ENCODE results near the gene TMEM167A. TPM values are rescaled to one million over a fixed set of nuclear protein-coding genes. Genes with fewer than 3 reads are reported as not detected.

The TMEM167A gene
- total RNA-seq, 1 donor from 2014 or later: 49.1 TPM

DNA sequence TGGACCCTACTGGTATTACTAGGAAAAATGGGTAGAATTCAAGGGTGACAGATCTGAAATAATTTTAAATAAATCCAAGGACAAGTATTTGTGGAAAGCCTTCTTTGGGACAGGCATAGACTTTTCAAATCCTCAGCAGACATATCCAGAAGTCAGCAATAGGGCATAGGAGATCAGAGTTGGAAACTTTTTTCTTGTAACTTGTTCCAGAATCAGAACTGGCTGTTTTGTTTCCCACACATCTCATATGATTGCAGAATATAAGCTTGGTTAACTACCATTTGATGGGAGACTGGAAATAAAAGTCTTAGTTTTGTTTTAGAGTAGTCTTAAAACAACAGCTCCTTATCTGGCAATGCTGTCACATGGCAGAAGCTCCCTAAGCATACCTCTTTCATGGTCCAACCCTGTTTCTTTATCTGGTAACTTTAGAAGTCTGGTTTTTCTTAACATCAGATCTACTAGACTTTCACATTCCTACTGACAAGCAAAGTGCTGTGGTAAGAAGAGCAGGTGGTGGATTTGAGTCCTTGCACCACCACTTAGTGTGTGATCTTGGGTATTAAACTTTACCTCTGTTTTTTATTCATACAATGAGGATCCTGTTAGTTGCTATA lies 25.3 kb upstream of the TMEM167A start:
- TF ChIP-seq, protein P1, sequence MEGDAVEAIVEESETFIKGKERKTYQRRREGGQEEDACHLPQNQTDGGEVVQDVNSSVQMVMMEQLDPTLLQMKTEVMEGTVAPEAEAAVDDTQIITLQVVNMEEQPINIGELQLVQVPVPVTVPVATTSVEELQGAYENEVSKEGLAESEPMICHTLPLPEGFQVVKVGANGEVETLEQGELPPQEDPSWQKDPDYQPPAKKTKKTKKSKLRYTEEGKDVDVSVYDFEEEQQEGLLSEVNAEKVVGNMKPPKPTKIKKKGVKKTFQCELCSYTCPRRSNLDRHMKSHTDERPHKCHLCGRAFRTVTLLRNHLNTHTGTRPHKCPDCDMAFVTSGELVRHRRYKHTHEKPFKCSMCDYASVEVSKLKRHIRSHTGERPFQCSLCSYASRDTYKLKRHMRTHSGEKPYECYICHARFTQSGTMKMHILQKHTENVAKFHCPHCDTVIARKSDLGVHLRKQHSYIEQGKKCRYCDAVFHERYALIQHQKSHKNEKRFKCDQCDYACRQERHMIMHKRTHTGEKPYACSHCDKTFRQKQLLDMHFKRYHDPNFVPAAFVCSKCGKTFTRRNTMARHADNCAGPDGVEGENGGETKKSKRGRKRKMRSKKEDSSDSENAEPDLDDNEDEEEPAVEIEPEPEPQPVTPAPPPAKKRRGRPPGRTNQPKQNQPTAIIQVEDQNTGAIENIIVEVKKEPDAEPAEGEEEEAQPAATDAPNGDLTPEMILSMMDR (IDR thresholded peaks at IDR 0.05; ENCODE audit: borderline replicate concordance): no peak
- Histone ChIP-seq H3K27ac (replicated peaks) (no peak overlapping the region), H3K36me3 (no peaks in the 10 kb centered on the region), H3K4me1 (peaks cover 36% of the 10 kb centered on the region), H3K9me3 (replicated peaks) (no peaks in the 10 kb centered on the region), H3K27me3 (ENCODE audit: low read depth) (no peaks in the 10 kb centered on the region), H3K4me3 (no peak overlapping the region)
- DNase-seq: no peak
- intact Hi-C loops (cut with micrococcal nuclease): no loop called here

DNA sequence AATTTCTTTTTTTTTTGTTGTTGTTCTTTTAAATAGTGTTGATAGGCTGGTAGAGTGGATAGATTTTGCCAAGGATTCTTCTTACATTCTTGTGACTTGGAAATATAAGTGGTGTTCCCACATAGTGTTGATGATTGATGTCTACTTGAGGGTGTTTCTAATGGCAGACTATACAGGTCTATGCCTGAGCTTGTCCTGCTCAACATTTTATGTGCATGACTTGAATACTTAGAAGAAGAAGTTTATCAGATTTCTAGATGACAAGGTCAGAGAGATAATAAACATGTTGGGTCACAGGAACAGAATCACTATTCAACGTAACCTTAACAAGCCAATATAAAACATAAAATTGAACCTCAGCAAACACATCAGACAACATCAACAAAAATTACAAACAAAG lies 24.3 kb upstream of the TMEM167A start:
- TF ChIP-seq, protein P1 (IDR thresholded peaks at IDR 0.05; ENCODE audit: borderline replicate concordance): no peak
- Histone ChIP-seq H3K27me3 (ENCODE audit: low read depth) (no peaks in the 10 kb centered on the region), H3K27ac (replicated peaks) (no peak overlapping the region), H3K36me3 (no peaks in the 10 kb centered on the region), H3K4me3 (no peak overlapping the region), H3K4me1 (peaks cover 41% of the 10 kb centered on the region), H3K9me3 (replicated peaks) (no peaks in the 10 kb centered on the region)
- no peak for DNase-seq
- intact Hi-C loops (cut with micrococcal nuclease): no loop called here

DNA sequence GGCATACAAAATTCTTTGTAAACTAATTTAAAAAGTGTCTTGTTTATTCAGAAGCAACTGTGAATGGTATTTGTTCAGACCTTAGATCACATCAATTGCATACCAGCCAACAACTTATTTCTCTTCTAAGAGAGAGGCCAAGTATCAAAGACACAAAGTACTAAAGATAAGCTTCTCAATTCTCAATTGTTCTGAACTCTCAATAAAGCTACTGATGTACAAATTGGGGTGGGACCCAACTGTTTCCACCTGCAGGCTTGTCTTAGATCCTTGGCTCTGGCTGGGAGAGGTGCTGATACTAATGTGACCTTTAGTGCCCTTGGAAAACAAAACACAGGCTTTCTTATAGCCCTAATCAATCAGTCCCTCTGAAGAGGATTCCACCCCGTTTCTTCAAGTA lies 22.3 kb upstream of the TMEM167A start:
- H3K4me1 ChIP-seq: peaks cover 41% of the 10 kb centered on the region
- no peaks in the 10 kb centered on the region for H3K36me3 ChIP-seq
- no peak overlapping the region for H3K4me3 ChIP-seq
- peak overlapping the region; percentile 44 for H3K27ac ChIP-seq (replicated peaks)
- intact Hi-C loops (cut with micrococcal nuclease): no loop called here
- no peaks in the 10 kb centered on the region for H3K27me3 ChIP-seq (ENCODE audit: low read depth)
- TF ChIP-seq, protein P1 (IDR thresholded peaks at IDR 0.05; ENCODE audit: borderline replicate concordance): no peak
- H3K9me3 ChIP-seq (replicated peaks): peaks cover 6% of the 10 kb centered on the region
- no peak for DNase-seq

DNA sequence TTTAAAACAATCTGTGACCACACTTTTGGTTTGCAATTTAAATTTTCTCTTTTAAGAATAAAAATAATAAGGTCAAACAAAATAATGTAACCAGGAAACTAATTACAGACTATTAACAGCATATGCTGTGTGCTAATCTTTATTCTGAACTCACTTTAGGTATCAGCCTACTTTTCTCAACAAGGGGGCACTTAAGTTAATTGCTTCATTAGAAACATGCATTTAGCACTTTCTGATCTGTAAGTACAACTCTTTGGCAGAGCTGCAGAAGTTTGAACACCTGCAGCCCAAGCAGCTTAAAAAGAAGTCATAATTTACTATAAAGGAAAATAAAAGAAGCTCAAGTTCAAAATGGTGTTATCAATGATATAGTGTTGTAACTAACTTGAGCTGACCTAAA lies 21.8 kb upstream of the TMEM167A start:
- Histone ChIP-seq H3K36me3 (no peaks in the 10 kb centered on the region), H3K27ac (replicated peaks) (peak overlapping the region; percentile 44), H3K27me3 (ENCODE audit: low read depth) (no peaks in the 10 kb centered on the region), H3K4me1 (peaks cover 41% of the 10 kb centered on the region), H3K9me3 (replicated peaks) (peaks cover 10% of the 10 kb centered on the region), H3K4me3 (no peak overlapping the region)
- TF ChIP-seq, protein P1 (IDR thresholded peaks at IDR 0.05; ENCODE audit: borderline replicate concordance): no peak
- DNase-seq: no peak
- intact Hi-C loops (cut with micrococcal nuclease): no loop called here

DNA sequence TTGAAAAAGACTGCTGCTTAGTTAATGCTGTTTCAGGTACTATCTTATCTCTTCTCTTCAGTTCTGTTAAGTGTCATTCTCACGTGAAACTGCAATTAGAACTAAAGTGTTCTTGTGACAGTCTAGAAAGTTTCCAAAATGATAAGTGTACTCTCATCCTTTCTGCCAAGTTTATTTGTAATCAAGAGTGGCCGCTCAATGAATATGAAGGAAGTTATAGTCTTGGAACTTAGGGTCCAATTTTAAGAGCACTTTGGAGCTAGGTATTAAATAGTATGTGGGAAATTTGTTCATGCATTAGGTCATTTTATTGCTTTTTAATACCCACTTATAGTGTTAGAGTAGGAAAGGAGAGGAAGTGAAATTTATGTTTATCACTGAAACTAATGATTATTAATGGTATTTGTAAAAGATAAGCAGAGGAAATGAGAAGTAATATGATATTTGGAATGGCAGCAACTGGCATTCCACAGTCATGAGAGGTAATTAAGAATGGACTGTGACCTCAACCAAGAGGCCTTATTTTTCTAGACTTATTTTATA lies 20.6 kb upstream of the TMEM167A start:
- H3K4me3 ChIP-seq: no peak overlapping the region
- intact Hi-C loops (cut with micrococcal nuclease): no loop called here
- peak overlapping the region; percentile 44 for H3K27ac ChIP-seq (replicated peaks)

More for the DNA sequence above, 20.6 kb upstream of the TMEM167A start:
- TF ChIP-seq, protein P1 (IDR thresholded peaks at IDR 0.05; ENCODE audit: borderline replicate concordance): no peak
- no peaks in the 10 kb centered on the region for H3K27me3 ChIP-seq (ENCODE audit: low read depth)
- DNase-seq: no peak
- H3K9me3 ChIP-seq (replicated peaks): peaks cover 23% of the 10 kb centered on the region
- H3K4me1 ChIP-seq: peaks cover 41% of the 10 kb centered on the region
- peaks cover 4% of the 10 kb centered on the region for H3K36me3 ChIP-seq
